Stomach (tissue), 4 donors: ENCODE data around the gene C4orf50.

ENCODE experiments used
- CTCF ChIP-seq, 7 experiments: fragments of 450-650 bp in 4 of 7; fragments of 200-600 bp in 3 of 7; sonication (generic) in 3 of 7; IDR thresholded peaks; one replicate each; pipeline ENCODE4 v1.5.1; 2016 to 2019; ENCODE audit warnings: antibody characterized with exemption in 7 of 7, control low read depth in 2 of 7, mild to moderate bottlenecking in 1 of 7
- POLR2AphosphoS5 ChIP-seq, 3 donors: sonication (generic); formaldehyde crosslinking; IDR thresholded peaks; one replicate each; pipeline ENCODE4 v1.6.1; 2016; ENCODE audit warnings: antibody characterized with exemption in 3 of 3

GRCh38 chr4:5969777-5970176, 48.5 kb downstream of the C4orf50 start:
- TF ChIP-seq CTCF (IDR thresholded peaks at IDR 0.05): no peak
- TF ChIP-seq POLR2AphosphoS5 (IDR thresholded peaks at IDR 0.05): no peak
